Left cardiac atrium (tissue), 4 donors: ENCODE data around the gene UBE2E2. TPM values are rescaled to one million over a fixed set of nuclear protein-coding genes. Genes with fewer than 3 reads are reported as not detected.
"Not testable (repeated sequence)": the region's sequence is repeated elsewhere in the genome, so short reads cannot be mapped to it uniquely, and the experiment has no call there.

Experiments
- ATAC-seq, 2 donors: fragments of 200-7000 bp; cut with Tn5 transposase; one replicate each; pipeline ENCODE4 v1.9.1; 2020; ENCODE audit warnings: mild to moderate bottlenecking in 2 of 2, moderate library complexity in 2 of 2
- DNase-seq: peaks from one replicate; pipeline ENCODE4 v3.0.0-alpha.2; 2020
- intact Hi-C, 2 donors: fragments of 100-400 bp; cut with DNase I; formaldehyde crosslinking; loops; one replicate each; pipeline versions ENCODE4 v1.14.1 to v1.15.1; 2022 to 2023
- long read RNA-seq: library from polyadenylated mRNA; unstranded; transcript quantifications from one replicate; pipeline ENCODE4 v2.0.0, GENCODE V29; 2021
- total RNA-seq, 2 donors: library from RNA; stranded (reverse); fragmentation: NEBNext Ultra II Directional; extraction: Animal tissue kit (Norgen Biotek cat#: 25700); gene quantifications; one replicate each; pipeline ENCODE4 v1.2.1, GENCODE V29; 2021
- donor health status: DM: no; HTN: yes; CAD: no.
- donor health status: DM: no; HTN: yes; CAD: no; lungs with severe emphysema.
- donor health status: DM: yes; HTN: yes; CAD: no.
- donor health status: Dilated cardiomyopathy.

Gene UBE2E2
- total RNA-seq: 10 to 100 TPM; 45.6 to 54.0 TPM
- long read RNA-seq, partial matches to known transcripts: 1 of 2 reads
- long read RNA-seq, other reads (novel, unspliced or antisense): 1 of 2 reads

DNA sequence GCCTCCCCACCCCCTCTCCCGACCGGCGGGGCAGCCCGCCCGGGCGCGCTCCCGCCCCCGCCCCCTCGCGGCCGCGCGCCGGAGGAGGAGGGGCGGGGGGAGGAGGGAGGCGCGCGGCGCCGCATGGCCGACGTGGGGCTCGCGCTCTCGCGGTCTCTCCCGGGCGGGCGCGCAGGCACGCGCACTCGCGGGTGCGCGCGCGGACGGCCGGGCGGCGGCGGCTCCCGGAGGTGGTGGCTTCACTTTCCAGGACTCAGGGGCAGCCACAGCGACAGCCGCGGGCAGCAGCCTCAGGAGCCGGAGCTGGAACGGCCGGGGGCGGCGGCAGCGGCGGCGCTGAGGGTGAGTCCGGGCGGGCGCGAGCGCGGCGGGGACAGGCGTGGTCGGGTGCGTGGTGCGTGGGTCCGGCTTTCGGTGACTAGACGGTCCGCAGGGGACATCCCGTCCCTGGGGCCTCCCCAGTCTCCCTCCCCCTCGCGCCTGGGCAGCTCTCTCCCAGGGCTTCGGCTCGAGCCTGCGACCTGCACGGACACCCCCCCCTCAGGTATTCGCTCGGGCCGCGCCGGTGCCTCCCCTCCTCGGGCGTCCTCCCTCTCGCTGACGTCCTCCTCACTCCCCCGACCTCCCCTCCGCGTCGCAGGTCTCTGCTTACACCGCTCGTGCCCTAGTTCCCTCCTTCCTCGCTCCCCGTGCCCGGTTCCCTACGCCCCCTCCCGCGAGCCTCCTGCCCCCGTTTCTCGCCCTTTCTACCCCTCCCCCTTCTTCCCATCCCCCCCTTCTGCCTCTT lies at the start of gene UBE2E2:
TSS of gene UBE2E2 (plus strand) at position 407 of the 787 bp plus-strand sequence.
- ATAC-seq: peak; percentile 93 to 95
- intact Hi-C loops: loop anchor here in 1 of 2 donors (10.0 kb wide), 1 partner anchor 602 kb away; the partner anchor contains the start of gene UBE2E1
- peak; percentile 79 for DNase-seq

DNA sequence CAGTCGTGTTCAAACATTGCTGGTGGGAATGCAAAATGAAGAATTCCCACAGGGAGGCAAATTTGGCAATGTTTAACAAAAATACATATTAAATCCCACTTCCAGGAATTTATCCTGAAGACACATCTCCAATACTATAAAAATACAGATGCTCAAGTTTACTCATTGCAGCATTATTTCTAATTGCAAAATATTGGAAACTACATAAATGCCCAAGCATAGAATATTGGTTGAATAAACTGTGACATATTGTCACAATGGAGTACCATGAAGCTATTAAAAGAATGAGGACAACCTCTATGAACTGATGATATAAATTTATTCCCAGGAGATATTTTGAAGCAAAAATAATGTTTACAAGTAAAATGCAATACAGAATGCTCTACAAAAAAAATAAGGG lies 49.7 kb upstream of the UBE2E2 start:
- intact Hi-C loops: no loop called here
- no peak for DNase-seq
- no peak for ATAC-seq

DNA sequence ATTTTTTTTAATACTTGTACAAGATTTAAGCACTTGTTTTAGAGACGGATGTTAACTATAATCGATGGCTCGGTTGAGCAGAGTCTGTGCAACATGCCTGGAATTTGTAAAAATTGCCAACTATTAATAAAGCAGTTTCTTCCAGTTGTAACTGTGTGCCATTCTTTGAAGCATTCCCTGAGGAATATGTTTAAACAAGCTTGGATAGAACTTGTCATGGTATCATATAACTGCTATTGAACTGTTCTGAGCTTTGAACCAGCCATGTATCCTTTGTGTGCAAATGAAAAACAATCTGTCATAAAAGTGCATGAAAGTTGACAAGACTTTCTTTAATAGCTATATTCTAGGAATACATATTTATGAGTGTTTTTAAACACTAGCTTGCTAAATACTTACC lies 45.8 kb upstream of the UBE2E2 start:
- ATAC-seq (no peak), DNase-seq (no peak)
- intact Hi-C loops: no loop called here

DNA sequence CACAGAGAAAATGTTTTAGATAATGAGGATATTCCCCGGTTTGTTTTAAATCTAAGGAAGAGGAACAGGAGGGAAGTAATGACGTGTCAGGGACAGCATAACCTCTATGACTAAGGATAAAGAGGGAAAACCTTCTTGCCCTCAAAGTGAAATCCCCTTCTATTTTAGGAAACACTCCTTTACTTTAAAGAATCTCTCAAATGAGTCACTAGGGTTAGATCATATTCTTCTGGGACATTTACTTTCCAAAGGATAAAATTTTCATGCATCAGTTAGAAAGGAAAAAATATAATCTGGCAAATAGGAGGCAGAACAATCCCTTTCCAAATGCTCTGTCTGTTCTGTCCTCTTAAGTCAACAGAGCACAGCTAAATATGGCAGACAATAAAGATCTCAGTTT lies 43.2 kb upstream of the UBE2E2 start:
- DNase-seq (no peak), ATAC-seq (peak in 1 of 2 donors; percentile 91)
- intact Hi-C loops: no loop called here

DNA sequence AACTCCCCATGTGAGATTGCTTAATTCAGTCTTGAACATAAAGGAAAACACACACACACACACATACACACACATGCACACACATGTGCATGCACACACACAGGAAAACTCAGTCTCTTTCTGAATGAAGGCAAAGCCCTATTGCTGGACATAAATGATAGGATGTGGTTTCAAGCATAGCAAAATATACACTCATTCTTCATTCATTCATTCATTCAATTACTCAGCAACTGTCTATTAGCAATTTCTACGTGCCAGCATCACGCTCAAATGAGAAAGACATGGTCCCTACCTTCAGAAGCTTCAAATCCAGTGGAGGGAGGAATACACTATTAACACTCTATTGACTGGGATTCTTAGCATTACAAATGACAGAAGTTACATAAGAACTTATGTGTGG lies 41.8 kb upstream of the UBE2E2 start:
- no peak for ATAC-seq
- DNase-seq: no peak
- intact Hi-C loops: no loop called here

DNA sequence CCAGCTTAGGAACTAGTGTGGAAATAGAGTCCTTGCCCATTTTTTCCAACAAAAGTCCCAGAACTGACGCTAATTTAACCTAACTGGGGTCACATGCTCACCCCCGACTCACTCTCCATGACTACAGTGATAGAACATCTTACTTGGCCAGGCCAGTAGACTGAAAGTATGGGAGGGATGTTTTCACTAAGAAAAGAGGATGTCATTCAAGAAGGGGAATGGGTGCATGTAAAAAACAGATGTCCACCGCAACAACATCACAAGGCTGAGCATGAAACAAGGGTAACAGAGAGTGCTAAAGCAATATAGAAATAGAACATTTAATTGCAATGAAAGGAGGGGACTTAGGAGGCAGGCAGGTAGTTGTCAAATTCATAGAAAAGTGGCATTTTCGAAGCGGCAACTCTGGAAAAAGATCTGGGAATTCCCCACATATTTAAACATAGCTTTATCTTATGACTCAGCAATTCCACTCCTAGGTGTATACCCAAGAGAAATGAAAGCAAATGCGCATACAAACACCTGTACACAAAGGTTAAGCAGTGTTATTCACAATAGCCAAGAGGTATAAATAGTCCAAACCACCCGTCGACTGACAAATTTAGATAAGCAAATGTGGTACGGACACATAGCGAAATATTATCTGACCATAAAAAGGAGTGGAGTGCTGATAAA lies 41.1 kb upstream of the UBE2E2 start:
- intact Hi-C loops: no loop called here
- DNase-seq (no peak), ATAC-seq (no peak)

DNA sequence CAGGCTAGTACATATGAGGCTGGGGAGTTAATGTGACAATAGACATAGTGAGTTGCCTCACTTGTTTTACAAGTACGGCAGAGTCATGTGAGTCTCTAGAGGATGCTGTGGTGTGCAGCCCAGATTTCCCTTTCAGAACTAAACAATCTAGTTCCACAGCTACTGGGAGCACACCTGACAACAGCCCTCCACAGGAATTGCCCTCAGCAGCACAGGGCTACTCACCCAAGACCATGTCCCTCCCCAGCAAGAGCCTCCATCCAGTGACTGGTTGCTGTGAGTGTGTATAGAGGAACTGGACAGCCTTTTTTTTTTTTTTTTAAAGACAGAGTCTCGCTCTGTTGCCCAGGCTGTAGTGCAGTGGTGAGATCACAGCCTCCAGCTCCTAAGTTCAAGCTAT lies 40.2 kb upstream of the UBE2E2 start:
- intact Hi-C loops: no loop called here
- DNase-seq (no peak), ATAC-seq (peak in 1 of 2 donors; percentile 32)

DNA sequence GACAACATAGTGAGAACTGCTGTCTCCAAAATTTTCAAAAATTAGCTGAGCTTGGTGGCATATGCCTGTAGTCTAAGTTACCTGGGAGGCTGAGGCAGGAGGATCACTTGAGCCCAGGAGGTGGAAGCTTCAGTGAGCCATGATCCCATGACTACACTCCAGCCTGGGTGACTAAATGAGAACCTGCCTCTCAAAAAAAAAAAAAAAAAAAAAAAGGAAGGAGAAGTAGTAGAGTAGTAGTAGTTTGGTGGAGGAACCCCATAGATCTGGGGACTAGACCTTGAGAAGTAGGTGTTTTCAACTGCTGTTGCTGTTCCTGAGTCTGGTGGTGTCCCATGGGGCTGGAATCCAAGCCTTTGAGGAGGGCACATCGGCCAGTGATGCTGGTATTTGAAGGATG lies 38.4 kb upstream of the UBE2E2 start:
- intact Hi-C loops: no loop called here
- DNase-seq (no peak), ATAC-seq (no peak)

DNA sequence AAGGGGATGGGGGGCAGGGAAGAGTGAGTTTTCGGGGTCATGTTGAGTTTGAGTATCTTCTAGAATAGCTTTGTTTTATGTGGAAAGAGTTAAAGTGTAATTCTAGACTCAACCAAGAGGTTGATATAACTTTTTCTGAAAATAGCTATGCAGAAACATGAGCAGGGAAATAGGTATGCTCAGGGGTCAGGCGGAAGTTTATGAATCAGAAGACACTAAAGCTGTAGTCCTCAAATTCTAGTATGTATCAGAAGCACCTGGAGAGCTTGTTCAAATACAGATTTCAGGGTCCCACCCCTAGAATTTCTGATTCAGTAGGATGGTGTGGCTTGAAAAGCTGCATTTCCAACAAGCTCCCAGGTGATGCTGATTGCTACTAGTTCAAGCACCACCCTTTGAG lies 37.6 kb upstream of the UBE2E2 start:
- intact Hi-C loops: no loop called here
- no peak for ATAC-seq
- DNase-seq: no peak

DNA sequence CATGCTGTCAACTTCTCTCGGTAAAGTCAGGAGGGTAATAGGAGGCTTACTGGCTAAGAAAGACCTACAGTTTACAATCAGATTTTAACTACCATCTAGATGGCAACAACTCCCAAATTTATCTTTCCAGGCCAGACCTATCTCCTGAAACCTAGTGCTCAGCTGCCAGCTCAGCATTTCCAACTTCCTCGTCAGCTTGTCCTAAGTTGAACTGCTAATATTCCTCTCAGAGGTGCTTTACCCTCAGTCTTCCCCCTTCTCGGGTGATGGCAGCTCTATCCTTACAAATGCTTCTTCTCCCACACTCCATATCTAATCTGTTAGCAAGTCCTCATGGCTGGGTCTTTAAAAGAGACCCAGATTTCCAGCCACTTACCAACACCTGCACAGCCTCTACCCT lies 36.9 kb upstream of the UBE2E2 start:
- intact Hi-C loops: no loop called here
- peak in 1 of 2 donors; percentile 41 for ATAC-seq

DNA sequence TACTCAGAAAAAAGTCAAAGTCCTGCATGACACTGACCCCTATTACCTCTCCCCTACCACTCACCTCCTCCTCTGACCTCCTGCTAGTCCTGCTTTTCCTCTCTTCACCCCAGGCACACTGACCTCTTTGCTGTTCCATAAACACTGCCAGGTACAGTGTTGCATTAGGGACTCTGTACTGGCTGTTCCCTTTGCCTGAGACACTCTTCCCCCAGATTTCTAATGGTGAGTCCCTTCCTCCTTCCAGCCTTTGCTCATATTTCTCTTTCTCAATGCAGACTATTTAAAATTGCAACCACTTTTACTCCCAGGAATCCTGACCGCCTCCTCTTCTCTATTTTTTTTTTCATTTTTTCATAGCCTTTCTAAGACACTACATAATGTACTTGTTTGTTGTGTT lies 36.3 kb upstream of the UBE2E2 start:
- no peak for DNase-seq
- intact Hi-C loops: no loop called here
- ATAC-seq: peak in 1 of 2 donors; percentile 58

More for the DNA sequence above, 36.9 kb upstream of the UBE2E2 start:
- no peak for DNase-seq

DNA sequence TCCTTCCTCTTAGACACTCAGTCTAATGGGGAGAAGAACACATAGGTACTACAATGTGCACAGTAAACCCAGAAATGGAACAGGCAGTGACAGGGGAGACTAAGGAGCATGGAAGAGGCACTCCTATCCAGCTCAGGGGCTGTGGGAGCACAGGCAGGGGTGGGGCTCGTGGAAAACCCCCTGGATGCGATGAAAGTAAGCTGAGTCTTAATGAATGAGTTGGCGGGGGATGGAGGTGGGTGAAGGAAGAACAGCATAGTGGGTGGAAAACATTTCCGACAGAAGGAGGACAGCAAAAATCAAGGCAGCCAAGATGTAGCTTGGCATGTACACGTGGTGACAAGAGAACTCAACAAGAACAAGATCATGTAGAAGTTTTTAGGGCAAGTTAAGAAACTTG lies 33.6 kb upstream of the UBE2E2 start:
- intact Hi-C loops: no loop called here
- DNase-seq (no peak), ATAC-seq (peak in 1 of 2 donors; percentile 16)

DNA sequence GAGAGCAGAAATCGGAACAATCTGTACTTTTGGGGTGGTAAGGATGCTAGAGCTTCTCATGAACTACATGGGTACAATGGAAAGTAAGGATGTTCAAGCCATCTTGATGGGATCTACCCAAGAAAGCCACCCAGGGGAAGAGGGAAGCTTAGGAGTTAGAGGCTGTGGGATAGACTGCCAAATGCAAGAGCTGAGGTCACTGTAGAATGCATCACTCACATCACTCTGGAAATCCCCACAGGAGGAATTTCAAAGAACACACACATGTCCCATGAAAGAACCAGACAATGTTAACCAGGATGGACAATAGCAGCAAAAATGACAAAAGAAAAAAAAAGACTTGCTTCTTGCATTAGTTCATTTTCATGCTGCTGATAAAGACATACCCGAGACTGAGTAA lies 32.8 kb upstream of the UBE2E2 start:
- intact Hi-C loops: no loop called here
- no peak for ATAC-seq

DNA sequence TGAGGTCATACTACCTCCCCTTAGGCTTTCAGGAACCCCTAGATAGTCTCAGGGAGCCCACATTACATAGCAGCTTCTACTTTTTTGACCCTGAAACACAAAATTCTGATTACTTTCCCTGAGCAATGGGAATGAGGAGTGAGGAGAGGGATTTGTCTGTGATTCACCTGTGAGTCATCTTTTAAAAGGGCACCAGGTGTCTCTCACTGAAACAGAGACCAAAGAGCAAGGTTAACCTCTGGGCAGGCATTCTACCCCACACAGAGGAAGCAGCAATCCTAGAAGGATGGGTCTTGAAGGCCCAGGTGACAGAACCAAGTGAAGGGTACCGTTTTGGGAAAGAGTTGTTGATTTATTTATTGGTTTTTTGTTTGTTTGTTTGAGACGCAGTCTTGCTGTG lies 31.1 kb upstream of the UBE2E2 start:
- no peak for ATAC-seq
- DNase-seq: no peak
- intact Hi-C loops: no loop called here

More for the DNA sequence above, 32.8 kb upstream of the UBE2E2 start:
- DNase-seq: no peak

DNA sequence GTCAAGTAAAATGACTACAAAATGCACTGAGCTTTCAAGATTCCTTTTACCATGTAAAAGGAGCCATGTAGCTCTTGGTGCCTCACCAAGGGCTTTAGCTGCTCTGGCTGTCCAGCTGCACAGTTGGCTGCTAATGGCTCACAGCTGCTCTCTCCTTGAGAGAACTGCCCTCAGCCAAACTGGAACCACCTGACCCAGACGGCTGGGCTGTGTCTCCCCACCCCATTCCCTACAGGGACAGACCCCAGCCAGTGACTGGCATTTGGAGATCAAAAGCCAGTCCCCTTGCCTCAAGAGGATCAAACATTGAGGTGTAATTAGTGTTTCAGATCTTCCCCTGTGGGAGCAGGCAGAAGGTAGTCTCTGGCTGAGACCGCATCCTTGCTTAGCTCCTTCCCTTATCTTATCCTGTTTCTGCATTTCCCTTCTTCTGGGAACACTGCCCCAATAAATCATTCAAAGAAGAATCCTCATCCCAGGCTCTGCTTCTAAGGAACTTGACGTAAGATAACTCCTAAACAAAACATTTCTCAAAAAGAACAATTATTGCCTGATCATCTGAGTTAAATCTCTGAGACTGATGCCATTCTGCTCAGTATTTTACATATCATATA lies 28.6 kb upstream of the UBE2E2 start:
- ATAC-seq: peak; percentile 79 to 89
- intact Hi-C loops: no loop called here

DNA sequence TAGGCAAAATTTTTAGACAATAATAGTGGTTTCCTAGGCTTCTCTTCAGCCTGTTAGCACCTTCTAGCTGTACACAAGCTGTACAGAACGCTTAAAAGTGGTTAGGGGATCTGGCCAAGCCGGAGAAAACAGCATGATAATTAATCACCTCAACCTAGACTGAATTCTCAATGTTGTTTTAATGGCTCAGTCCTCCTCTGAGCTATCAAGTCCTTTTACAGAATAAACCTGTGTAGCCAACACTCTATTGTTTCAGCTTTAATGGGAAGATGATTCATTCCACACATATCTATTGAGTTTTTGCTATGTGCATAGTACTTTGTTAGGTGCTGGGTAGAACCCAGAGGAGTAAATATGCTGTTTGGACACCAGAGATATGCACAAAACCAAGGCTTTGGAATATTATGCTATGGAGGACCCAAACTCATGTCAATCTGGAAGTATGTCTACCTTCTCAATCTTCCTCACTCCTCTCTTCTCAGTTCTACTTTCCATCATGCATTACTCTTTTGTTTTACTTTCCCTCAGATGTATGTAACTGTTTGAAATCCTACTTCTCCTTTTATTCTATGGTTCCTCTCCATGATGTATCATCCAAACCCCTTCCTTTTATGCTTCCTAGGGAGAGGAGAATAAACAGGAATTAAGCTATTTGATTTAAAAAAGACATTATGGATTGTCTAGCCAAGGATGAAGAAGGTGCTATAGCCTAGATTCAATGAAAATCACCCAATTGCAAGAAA lies 27.6 kb upstream of the UBE2E2 start:
- intact Hi-C loops: no loop called here
- no peak for ATAC-seq

More for the DNA sequence above, 28.6 kb upstream of the UBE2E2 start:
- peak; percentile 37 for DNase-seq

DNA sequence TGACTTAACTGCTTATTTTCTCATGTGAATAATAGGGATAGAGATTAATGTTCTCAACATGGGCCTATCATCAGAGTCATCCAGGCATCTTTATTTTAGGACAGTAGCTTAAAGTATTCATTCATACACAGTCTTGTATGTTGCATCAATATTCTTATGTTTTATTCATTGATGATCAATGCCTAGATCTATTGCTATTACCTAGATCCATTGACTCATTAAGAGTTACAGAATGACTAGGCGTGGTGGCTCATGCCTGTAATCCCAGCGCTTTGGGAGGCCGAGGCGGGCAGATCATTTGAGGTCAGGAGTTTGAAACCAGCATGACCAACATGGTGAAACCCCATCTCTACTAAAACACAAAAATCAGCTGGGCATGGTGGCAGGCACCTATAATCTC lies 26.3 kb upstream of the UBE2E2 start:
- ATAC-seq, intact Hi-C loops, DNase-seq: not testable (repeated sequence)

More for the DNA sequence above, 27.6 kb upstream of the UBE2E2 start:
- no peak for DNase-seq

DNA sequence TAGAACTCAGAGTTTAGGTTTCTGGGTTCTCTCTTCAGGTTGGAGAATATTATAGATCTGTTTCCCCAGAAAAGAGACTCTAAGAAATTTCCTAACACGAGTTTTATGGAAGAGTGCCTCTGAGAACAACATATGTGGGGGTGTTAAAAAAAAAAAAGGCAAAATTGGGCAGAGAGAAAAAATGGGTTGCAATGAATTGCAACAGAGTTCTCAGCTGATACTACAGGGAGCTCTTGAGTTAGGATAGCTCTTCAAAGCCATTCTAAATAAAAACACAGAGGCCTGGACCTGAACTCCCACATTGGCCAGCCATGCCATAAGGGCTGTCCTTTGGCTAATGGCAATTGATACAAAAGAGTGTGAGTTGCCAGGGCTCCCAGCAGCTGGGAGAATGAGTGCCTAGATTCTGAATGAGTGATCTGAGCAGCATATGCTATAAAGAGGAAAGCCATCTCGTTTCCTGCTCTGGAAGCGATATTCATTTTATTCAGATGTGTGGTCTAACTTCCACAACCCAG lies 20.1 kb upstream of the UBE2E2 start:
- ATAC-seq (no peak), DNase-seq (no peak)
- intact Hi-C loops: no loop called here

DNA sequence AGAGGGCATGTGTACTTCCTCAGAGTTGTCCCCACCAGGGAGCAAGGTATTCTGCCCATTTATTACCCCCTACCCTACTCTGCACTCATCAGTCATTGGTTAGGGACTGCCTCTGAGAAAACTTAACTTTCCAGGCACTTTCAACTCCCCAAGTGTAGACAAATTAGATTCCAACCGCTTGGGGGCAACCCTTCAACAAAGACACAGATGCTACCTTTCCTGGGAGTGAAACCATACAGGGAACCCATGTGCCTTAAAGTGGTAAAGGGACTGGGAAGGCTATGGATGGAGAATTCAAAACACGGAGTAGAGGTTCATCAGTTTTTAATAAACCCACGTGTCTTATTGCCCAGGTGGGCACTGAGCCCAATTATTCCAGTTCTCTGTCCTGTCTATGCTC lies 19.4 kb upstream of the UBE2E2 start:
- DNase-seq: no peak
- ATAC-seq: peak; percentile 47 to 77
- intact Hi-C loops: no loop called here
